Urinary bladder (tissue), 4 donors: Measurements from ENCODE around the gene DLST. TPM values are rescaled to one million over a fixed set of nuclear protein-coding genes. Genes with fewer than 3 reads are reported as not detected.

Source experiments
- DNase-seq: peaks from one replicate; pipeline ENCODE4 v3.0.0-alpha.2; 2015; ENCODE audit errors: extremely low spot score
- H3K27ac ChIP-seq: one replicate; pipeline ENCODE4 v1.5.1; 2013; ENCODE audit warnings: low read depth, mild to moderate bottlenecking, moderate library complexity
- H3K36me3 ChIP-seq: one replicate; pipeline ENCODE4 v1.6.1; 2013; ENCODE audit warnings: mild to moderate bottlenecking, moderate library complexity; ENCODE audit not compliant: insufficient read depth
- H3K4me1 ChIP-seq: one replicate; pipeline ENCODE4 v1.6.1; 2013; ENCODE audit warnings: mild to moderate bottlenecking, moderate library complexity; ENCODE audit not compliant: insufficient read depth
- H3K4me3 ChIP-seq: one replicate; pipeline ENCODE4 v1.5.1; 2013; ENCODE audit warnings: low read depth, low read length
- WGBS: extraction: QIAGEN DNeasy Blood & Tissue Kit; methylation state at CpG from one replicate; pipeline ENCODE4 v1.1.7; 2013; 5-methylcytosine and 5-hydroxymethylcytosine counted together
- polyA plus RNA-seq: library from polyadenylated mRNA; stranded (reverse); fragments of 200-250 nt; gene quantifications from one replicate; pipeline ENCODE4 v1.2.3, GENCODE V29; 2013
- total RNA-seq: library from RNA; depleted of rRNA; stranded (reverse); fragments of >200 nt; gene quantifications from one replicate; pipeline ENCODE4 v1.2.3, GENCODE V29; 2014
- donor health status: healthy with polysubstance abuse.
- donor health status: healthy.

DLST gene
- total and polyA plus RNA-seq, 2 donors = 50.2 to 96.3 TPM

DNA sequence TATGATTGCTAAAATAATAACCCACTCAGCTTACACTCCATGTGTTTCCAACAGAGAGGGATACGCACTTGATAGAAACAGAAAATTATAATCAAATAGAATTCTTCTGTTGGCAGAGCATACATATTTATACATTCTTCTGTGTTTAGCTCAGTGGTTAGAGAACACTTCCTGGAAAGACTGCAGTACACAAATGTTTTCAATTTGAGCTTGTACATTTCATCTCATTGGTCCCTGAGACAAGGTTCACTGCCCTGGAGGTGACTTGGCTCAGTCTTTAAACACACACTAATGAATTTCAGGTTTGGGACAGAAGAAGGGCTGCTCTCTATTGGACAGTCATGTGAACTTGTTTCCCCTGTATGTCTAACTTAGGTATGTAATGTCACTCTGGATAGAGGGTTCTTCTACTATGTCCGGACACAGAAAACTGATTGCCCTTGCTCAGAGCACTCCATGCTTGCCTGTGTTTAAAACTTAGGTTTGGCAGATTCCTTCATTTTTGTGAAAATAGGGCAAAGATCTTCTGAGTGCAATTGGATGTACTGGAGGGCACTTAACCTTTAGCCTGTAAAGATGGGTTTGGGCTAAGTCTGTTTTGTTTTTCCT lies 28.7 kb upstream of the DLST start:
- 17% methylated on average over 2 of the region's 2 CpGs for WGBS
- H3K36me3 ChIP-seq = no peaks in the 10 kb centered on the region
- H3K4me1 ChIP-seq = no peaks in the 10 kb centered on the region
- H3K27ac ChIP-seq = no peak overlapping the region
- no peak for DNase-seq
- no peak overlapping the region for H3K4me3 ChIP-seq

GRCh38 chr14:74853581-74853980 lies 28.1 kb upstream of the DLST start:
- 17% methylated on average over 4 of the region's 4 CpGs for WGBS
- no peaks in the 10 kb centered on the region for H3K4me1 ChIP-seq
- DNase-seq = no peak
- no peak overlapping the region for H3K4me3 ChIP-seq
- no peaks in the 10 kb centered on the region for H3K36me3 ChIP-seq
- H3K27ac ChIP-seq = no peak overlapping the region

DNA sequence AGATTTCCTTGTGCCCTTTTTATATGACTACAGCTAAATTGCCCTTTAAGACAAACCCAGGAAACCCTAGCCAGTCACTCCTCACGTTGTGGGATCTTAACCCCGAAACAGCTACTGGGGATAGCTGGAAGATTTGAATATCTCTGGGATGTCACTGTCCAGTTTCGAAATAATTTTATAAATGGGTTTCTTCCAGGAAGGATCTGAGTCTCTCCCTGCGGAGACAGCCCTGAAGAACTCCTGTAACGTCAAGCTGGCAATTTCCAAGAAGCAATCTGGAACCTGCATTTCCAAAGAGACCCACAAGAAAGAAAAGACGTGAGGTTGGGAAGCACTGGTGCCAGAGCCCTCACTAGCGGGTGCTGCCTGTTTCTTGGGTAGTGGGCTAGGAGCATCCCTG lies 26.7 kb upstream of the DLST start:
- Histone ChIP-seq H3K27ac (no peak overlapping the region), H3K4me3 (no peak overlapping the region), H3K36me3 (no peaks in the 10 kb centered on the region), H3K4me1 (no peaks in the 10 kb centered on the region)
- DNase-seq = no peak
- 68% methylated on average over 7 of the region's 7 CpGs for WGBS

- Histone ChIP-seq H3K27ac (no peak overlapping the region), H3K4me1 (no peaks in the 10 kb centered on the region), H3K4me3 (no peak overlapping the region), H3K36me3 (no peaks in the 10 kb centered on the region)
- no peak for DNase-seq
- 77% methylated on average over 4 of the region's 4 CpGs for WGBS
Observed at GRCh38 chr14:74855945-74856344, 25.8 kb upstream of the DLST start.

GRCh38 chr14:74856366-74856765 lies 25.4 kb upstream of the DLST start:
- Histone ChIP-seq H3K27ac (no peak overlapping the region), H3K36me3 (no peaks in the 10 kb centered on the region), H3K4me1 (no peaks in the 10 kb centered on the region), H3K4me3 (no peak overlapping the region)
- WGBS = 84% methylated on average over 1 of the region's 1 CpG
- DNase-seq = no peak

GRCh38 chr14:74858022-74858421 lies 23.7 kb upstream of the DLST start:
- WGBS = 38% methylated on average over 1 of the region's 1 CpG
- H3K27ac ChIP-seq = no peak overlapping the region
- no peak overlapping the region for H3K4me3 ChIP-seq
- no peak for DNase-seq
- no peaks in the 10 kb centered on the region for H3K4me1 ChIP-seq
- H3K36me3 ChIP-seq = no peaks in the 10 kb centered on the region

DNA sequence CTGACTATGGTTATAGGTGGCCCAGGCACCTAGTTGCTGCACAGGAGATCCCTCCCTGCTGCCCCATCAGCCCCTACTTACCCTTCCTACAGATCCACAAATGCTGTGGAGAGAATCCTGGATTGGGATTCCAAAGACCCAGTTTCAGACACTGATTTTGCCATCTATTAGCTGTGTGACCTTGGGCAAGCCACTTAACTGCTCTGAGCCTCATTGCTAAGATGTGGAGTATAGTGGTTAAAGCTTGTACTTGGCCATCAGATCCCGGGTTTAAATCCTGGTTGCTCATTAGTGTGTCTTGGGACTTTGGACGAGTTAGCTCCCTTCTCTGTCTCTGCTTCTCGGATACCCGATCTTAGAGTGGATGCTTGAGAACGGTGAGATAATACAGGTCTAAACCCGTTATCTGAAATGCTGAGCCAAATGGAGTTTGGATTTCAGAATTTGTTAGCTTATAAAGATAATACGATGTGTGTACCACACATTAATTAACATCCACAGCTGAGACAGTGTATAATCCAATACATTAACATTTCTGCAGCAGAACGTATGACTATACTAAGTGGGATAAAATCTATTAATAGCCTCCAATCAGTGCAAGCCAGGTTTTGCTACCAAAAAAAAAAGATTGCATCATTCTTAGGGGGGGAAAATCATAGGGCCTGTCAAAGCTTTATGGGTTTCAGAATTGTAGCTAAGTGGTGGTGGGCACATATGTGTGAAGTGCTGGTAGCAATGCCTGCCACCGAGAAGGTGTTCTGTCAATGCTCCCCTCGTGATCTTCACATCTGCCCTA lies 21.8 kb upstream of the DLST start:
- Histone ChIP-seq H3K4me1 (no peaks in the 10 kb centered on the region), H3K4me3 (no peak overlapping the region), H3K36me3 (no peaks in the 10 kb centered on the region), H3K27ac (no peak overlapping the region)
- no peak for DNase-seq
- WGBS = 44% methylated on average over 10 of the region's 10 CpGs

- Histone ChIP-seq H3K27ac (no peak overlapping the region), H3K36me3 (no peaks in the 10 kb centered on the region), H3K4me3 (no peak overlapping the region), H3K4me1 (no peaks in the 10 kb centered on the region)
- DNase-seq = peak; percentile 66
- 28% methylated on average over 7 of the region's 7 CpGs for WGBS
Observed at GRCh38 chr14:74860899-74861733, 20.6 kb upstream of the DLST start.

GRCh38 chr14:74861734-74862090 lies 20.0 kb upstream of the DLST start:
- DNase-seq = no peak
- Histone ChIP-seq H3K4me3 (no peak overlapping the region), H3K36me3 (no peaks in the 10 kb centered on the region), H3K4me1 (no peaks in the 10 kb centered on the region), H3K27ac (no peak overlapping the region)
- 77% methylated on average over 3 of the region's 3 CpGs for WGBS

GRCh38 chr14:74863274-74863673 lies 18.4 kb upstream of the DLST start:
- Histone ChIP-seq H3K27ac (no peak overlapping the region), H3K4me1 (no peaks in the 10 kb centered on the region), H3K4me3 (no peak overlapping the region), H3K36me3 (no peaks in the 10 kb centered on the region)
- 83% methylated on average over 9 of the region's 9 CpGs for WGBS
- no peak for DNase-seq

- H3K27ac ChIP-seq = no peak overlapping the region
- H3K4me1 ChIP-seq = no peaks in the 10 kb centered on the region
- H3K4me3 ChIP-seq = no peak overlapping the region
- WGBS = 87% methylated on average over 9 of the region's 9 CpGs
- no peaks in the 10 kb centered on the region for H3K36me3 ChIP-seq
- DNase-seq = no peak
Observed at GRCh38 chr14:74864198-74864597, 17.5 kb upstream of the DLST start.

- 90% methylated on average over 5 of the region's 5 CpGs for WGBS
- no peak overlapping the region for H3K4me3 ChIP-seq
- no peaks in the 10 kb centered on the region for H3K4me1 ChIP-seq
- no peak for DNase-seq
- no peak overlapping the region for H3K27ac ChIP-seq
- H3K36me3 ChIP-seq = no peaks in the 10 kb centered on the region
Observed at GRCh38 chr14:74865156-74865555, 16.6 kb upstream of the DLST start.

- Histone ChIP-seq H3K27ac (no peak overlapping the region), H3K4me3 (no peak overlapping the region), H3K36me3 (no peaks in the 10 kb centered on the region), H3K4me1 (no peaks in the 10 kb centered on the region)
- no peak for DNase-seq
- WGBS = 78% methylated on average over 3 of the region's 3 CpGs
Observed at GRCh38 chr14:74866708-74867389, 14.9 kb upstream of the DLST start.
